Activated naive CD4-positive, alpha-beta T cell treated with anti-CD3 and anti-CD28 coated beads, Interleukin-2, amount 50 U/mL, for 16 hours (primary cell): ENCODE measurements around the gene GPR50.

Source experiments
- DNase-seq: peaks from one replicate; pipeline ENCODE4 v3.0.0-alpha.2; 2020

The GPR50 gene

GRCh38 chrX:151228935-151229334, 52.6 kb downstream of the GPR50 start:
- no peak for DNase-seq
